Esophagus muscularis mucosa (tissue), 4 donors: Measurements from ENCODE around the gene LRMDA. TPM values are rescaled to one million over a fixed set of nuclear protein-coding genes. Genes with fewer than 3 reads are reported as not detected.
A peak's percentile ranks its signal among the peaks of the same experiment; 100 is the strongest.

ENCODE experiments used
- DNase-seq: peaks from one replicate; pipeline ENCODE4 v3.0.0-alpha.2; 2017; ENCODE audit errors: extremely low spot score
- H3K27ac ChIP-seq, 4 donors: fragments of 200-600 bp; sonication (generic); replicated peaks in 1 of 4; 1 replicate in 3 of 4; 2 replicates in 1 of 4; pipeline ENCODE4 v1.5.1; 2016 to 2019; ENCODE audit warnings: mild to moderate bottlenecking in 1 of 4
- H3K27me3 ChIP-seq, 4 donors: fragments of 200-600 bp; sonication (generic); one replicate each; pipeline versions ENCODE4 v1.5.1 to v1.6.0; 2016 to 2019
- H3K36me3 ChIP-seq, 4 donors: fragments of 200-600 bp; sonication (generic); one replicate each; pipeline ENCODE4 v1.5.1; 2016 to 2019
- H3K4me1 ChIP-seq, 4 donors: fragments of 200-600 bp; sonication (generic); one replicate each; pipeline ENCODE4 v1.5.1; 2016 to 2019
- H3K4me3 ChIP-seq, 4 donors: fragments of 200-600 bp; sonication (generic); 1 replicate in 2 of 4; 2 replicates in 2 of 4; pipeline ENCODE4 v1.5.1; 2016 to 2019; ENCODE audit warnings: mild to moderate bottlenecking in 4 of 4, moderate library complexity in 1 of 4
- H3K9me3 ChIP-seq, 4 donors: fragments of 200-600 bp; sonication (generic); 1 replicate in 3 of 4; 2 replicates in 1 of 4; pipeline ENCODE4 v1.5.1; 2016 to 2019
- CTCF ChIP-seq, 3 experiments: fragments of 200-600 bp in 2 of 3; fragments of 450-650 bp in 1 of 3; sonication (generic) in 2 of 3; IDR thresholded peaks; one replicate each; pipeline ENCODE4 v1.5.1; 2017 to 2019; ENCODE audit warnings: antibody characterized with exemption in 3 of 3, mild to moderate bottlenecking in 2 of 3, moderate library complexity in 1 of 3
- EP300 ChIP-seq: sonication (generic); formaldehyde crosslinking; IDR thresholded peaks from one replicate; pipeline ENCODE4 v1.6.1; 2017; ENCODE audit warnings: antibody characterized with exemption
- POLR2A ChIP-seq: fragments of 450-650 bp; IDR thresholded peaks from one replicate; pipeline ENCODE4 v1.6.1; 2017; ENCODE audit warnings: antibody characterized with exemption, moderate library complexity, mild to moderate bottlenecking, low read depth
- POLR2AphosphoS5 ChIP-seq, 2 donors: sonication (generic); formaldehyde crosslinking; IDR thresholded peaks; one replicate each; pipeline ENCODE4 v1.6.1; 2017; ENCODE audit warnings: antibody characterized with exemption in 2 of 2
- WGBS: methylation state at CpG from one replicate; pipeline ENCODE4 v1.1.5; 2018; 5-methylcytosine and 5-hydroxymethylcytosine counted together
- intact Hi-C: fragments of 100-400 bp; cut with DNase I; formaldehyde crosslinking; loops from one replicate; pipeline ENCODE4 v1.15.1; 2023
- total RNA-seq, 4 donors: library from RNA; depleted of rRNA; stranded (reverse); fragments of >200 nt; gene quantifications; one replicate each; pipeline versions ENCODE4 v1.1.0 to v1.2.1, GENCODE V29; 2016

The LRMDA gene
- total RNA-seq, 4 donors from 2014 or later = 14.3 to 34.9 (median 26.5) TPM

- no peak for DNase-seq
- 94% methylated on average over 2 of the region's 2 CpGs for WGBS
- no peaks in the 10 kb centered on the region for H3K9me3 ChIP-seq
- no peaks in the 10 kb centered on the region for H3K36me3 ChIP-seq
- no peaks in the 10 kb centered on the region for H3K4me1 ChIP-seq
- TF ChIP-seq POLR2AphosphoS5 (IDR thresholded peaks at IDR 0.05) = no peak
- no peak for TF ChIP-seq CTCF (IDR thresholded peaks at IDR 0.05)
- TF ChIP-seq EP300 = no peak
- TF ChIP-seq POLR2A = no peak
- intact Hi-C loops = no loop called here
- no peak overlapping the region for H3K27ac ChIP-seq
- H3K27me3 ChIP-seq = no peaks in the 10 kb centered on the region
- no peak overlapping the region for H3K4me3 ChIP-seq
Observed at GRCh38 chr10:76119036-76119435, 687.6 kb downstream of the LRMDA start.

- 71% methylated on average over 1 of the region's 1 CpG for WGBS
- Histone ChIP-seq H3K27me3 (no peaks in the 10 kb centered on the region), H3K27ac (no peak overlapping the region), H3K36me3 (no peaks in the 10 kb centered on the region), H3K4me3 (no peak overlapping the region), H3K9me3 (no peaks in the 10 kb centered on the region), H3K4me1 (no peaks in the 10 kb centered on the region)
- TF ChIP-seq POLR2A (no peak), POLR2AphosphoS5 (IDR thresholded peaks at IDR 0.05) (no peak), EP300 (no peak), CTCF (IDR thresholded peaks at IDR 0.05) (no peak)
- intact Hi-C loops = no loop called here
- DNase-seq = no peak
Observed at GRCh38 chr10:76119515-76119914, 688.1 kb downstream of the LRMDA start.

- no peak overlapping the region for H3K4me3 ChIP-seq
- peak; percentile 53 for DNase-seq
- no peaks in the 10 kb centered on the region for H3K27me3 ChIP-seq
- no peaks in the 10 kb centered on the region for H3K36me3 ChIP-seq
- WGBS = 95% methylated on average over 4 of the region's 4 CpGs
- TF ChIP-seq POLR2A = no peak
- TF ChIP-seq EP300 = no peak
- no peak for TF ChIP-seq POLR2AphosphoS5 (IDR thresholded peaks at IDR 0.05)
- TF ChIP-seq CTCF (IDR thresholded peaks at IDR 0.05) = no peak
- no peaks in the 10 kb centered on the region for H3K9me3 ChIP-seq
- no peaks in the 10 kb centered on the region for H3K4me1 ChIP-seq
- intact Hi-C loops = no loop called here
- H3K27ac ChIP-seq = no peak overlapping the region
Observed at GRCh38 chr10:76122056-76122455, 690.6 kb downstream of the LRMDA start.

- Histone ChIP-seq H3K9me3 (no peaks in the 10 kb centered on the region), H3K4me3 (no peak overlapping the region), H3K27ac (no peak overlapping the region), H3K27me3 (no peaks in the 10 kb centered on the region), H3K4me1 (no peaks in the 10 kb centered on the region), H3K36me3 (no peaks in the 10 kb centered on the region)
- intact Hi-C loops = no loop called here
- WGBS = 69% methylated on average over 1 of the region's 1 CpG
- no peak for DNase-seq
- TF ChIP-seq POLR2AphosphoS5 (IDR thresholded peaks at IDR 0.05) (no peak), CTCF (IDR thresholded peaks at IDR 0.05) (no peak)
Observed at GRCh38 chr10:76124280-76124679, 692.9 kb downstream of the LRMDA start.

GRCh38 chr10:76125900-76126299 is 694.5 kb downstream of the LRMDA start:
- intact Hi-C loops = no loop called here
- peak; percentile 78 for DNase-seq
- no peak overlapping the region for H3K27ac ChIP-seq
- no peaks in the 10 kb centered on the region for H3K27me3 ChIP-seq
- no peak for TF ChIP-seq POLR2AphosphoS5 (IDR thresholded peaks at IDR 0.05)
- no peak for TF ChIP-seq CTCF (IDR thresholded peaks at IDR 0.05)
- no peak for TF ChIP-seq EP300
- TF ChIP-seq POLR2A = no peak
- H3K4me3 ChIP-seq = no peak overlapping the region
- WGBS = 100% methylated on average over 1 of the region's 2 CpGs
- no peaks in the 10 kb centered on the region for H3K36me3 ChIP-seq
- H3K4me1 ChIP-seq = no peaks in the 10 kb centered on the region
- no peaks in the 10 kb centered on the region for H3K9me3 ChIP-seq
